ENCODE results near the gene COLGALT1. TPM values are rescaled to one million over a fixed set of nuclear protein-coding genes. Genes with fewer than 3 reads are reported as not detected.

Gene COLGALT1
- polyA plus RNA-seq, 2 of the 4 experiments (the other 2 are of a cell fraction) = 57.1 to 64.4 TPM

DNA sequence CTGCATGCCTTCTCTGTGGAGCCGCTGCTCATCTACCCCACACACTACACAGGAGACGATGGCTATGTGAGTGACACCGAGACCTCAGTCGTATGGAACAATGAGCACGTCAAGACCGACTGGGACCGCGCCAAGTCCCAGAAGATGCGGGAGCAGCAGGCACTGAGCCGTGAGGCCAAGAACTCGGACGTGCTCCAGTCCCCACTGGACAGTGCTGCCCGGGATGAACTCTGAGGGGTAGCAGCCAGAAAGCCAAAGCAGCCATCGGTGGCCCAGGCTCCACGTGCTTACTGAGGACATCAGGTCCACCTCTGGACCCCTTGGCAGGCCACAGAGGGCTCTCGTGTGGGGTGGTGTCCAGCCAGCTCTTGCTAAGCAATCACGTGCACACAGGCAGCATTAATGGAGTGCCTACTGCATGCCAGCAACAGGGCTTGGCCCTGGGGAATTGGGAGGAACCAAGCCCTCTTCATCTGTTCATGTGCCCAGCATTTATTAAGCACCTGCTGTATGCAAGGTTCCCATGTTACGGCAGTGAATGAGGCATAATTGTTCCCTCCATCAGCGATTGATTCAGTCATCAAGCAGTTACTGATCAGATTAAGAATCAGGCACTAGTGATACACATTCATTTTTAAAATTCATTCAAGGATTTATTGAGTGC is 25.9 kb downstream of the COLGALT1 start:
- H3K4me2 ChIP-seq = no peak overlapping the region
- H3K4me3 ChIP-seq = no peak overlapping the region
- TF ChIP-seq FOSB (CRISPR knock-in tag; IDR thresholded peaks at IDR 0.05) (no peak), HOXA7 (CRISPR knock-in tag; IDR thresholded peaks at IDR 0.05) (no peak), SMC3 (IDR thresholded peaks at IDR 0.05) (no peak), HDAC2 (IDR thresholded peaks at IDR 0.05) (no peak), RARB (CRISPR knock-in tag; IDR thresholded peaks at IDR 0.05) (no peak), PHF8 (IDR thresholded peaks at IDR 0.05; ENCODE audit: borderline replicate concordance, low read depth) (no peak), CBX2 (IDR thresholded peaks at IDR 0.05; ENCODE audit: borderline replicate concordance, low read depth) (no peak), RFX5 (IDR thresholded peaks at IDR 0.05) (no peak)
- TF ChIP-seq, protein P1, sequence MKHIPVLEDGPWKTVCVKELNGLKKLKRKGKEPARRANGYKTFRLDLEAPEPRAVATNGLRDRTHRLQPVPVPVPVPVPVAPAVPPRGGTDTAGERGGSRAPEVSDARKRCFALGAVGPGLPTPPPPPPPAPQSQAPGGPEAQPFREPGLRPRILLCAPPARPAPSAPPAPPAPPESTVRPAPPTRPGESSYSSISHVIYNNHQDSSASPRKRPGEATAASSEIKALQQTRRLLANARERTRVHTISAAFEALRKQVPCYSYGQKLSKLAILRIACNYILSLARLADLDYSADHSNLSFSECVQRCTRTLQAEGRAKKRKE (CRISPR knock-in tag; IDR thresholded peaks at IDR 0.05; ENCODE audit: low read depth) = no peak
- TF ChIP-seq, protein P2, sequence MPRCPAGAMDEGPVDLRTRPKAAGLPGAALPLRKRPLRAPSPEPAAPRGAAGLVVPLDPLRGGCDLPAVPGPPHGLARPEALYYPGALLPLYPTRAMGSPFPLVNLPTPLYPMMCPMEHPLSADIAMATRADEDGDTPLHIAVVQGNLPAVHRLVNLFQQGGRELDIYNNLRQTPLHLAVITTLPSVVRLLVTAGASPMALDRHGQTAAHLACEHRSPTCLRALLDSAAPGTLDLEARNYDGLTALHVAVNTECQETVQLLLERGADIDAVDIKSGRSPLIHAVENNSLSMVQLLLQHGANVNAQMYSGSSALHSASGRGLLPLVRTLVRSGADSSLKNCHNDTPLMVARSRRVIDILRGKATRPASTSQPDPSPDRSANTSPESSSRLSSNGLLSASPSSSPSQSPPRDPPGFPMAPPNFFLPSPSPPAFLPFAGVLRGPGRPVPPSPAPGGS (IDR thresholded peaks at IDR 0.05) = no peak
- TF ChIP-seq, protein P3, sequence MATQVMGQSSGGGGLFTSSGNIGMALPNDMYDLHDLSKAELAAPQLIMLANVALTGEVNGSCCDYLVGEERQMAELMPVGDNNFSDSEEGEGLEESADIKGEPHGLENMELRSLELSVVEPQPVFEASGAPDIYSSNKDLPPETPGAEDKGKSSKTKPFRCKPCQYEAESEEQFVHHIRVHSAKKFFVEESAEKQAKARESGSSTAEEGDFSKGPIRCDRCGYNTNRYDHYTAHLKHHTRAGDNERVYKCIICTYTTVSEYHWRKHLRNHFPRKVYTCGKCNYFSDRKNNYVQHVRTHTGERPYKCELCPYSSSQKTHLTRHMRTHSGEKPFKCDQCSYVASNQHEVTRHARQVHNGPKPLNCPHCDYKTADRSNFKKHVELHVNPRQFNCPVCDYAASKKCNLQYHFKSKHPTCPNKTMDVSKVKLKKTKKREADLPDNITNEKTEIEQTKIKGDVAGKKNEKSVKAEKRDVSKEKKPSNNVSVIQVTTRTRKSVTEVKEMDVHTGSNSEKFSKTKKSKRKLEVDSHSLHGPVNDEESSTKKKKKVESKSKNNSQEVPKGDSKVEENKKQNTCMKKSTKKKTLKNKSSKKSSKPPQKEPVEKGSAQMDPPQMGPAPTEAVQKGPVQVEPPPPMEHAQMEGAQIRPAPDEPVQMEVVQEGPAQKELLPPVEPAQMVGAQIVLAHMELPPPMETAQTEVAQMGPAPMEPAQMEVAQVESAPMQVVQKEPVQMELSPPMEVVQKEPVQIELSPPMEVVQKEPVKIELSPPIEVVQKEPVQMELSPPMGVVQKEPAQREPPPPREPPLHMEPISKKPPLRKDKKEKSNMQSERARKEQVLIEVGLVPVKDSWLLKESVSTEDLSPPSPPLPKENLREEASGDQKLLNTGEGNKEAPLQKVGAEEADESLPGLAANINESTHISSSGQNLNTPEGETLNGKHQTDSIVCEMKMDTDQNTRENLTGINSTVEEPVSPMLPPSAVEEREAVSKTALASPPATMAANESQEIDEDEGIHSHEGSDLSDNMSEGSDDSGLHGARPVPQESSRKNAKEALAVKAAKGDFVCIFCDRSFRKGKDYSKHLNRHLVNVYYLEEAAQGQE (IDR thresholded peaks at IDR 0.05) = no peak
- TF ChIP-seq, protein P4, sequence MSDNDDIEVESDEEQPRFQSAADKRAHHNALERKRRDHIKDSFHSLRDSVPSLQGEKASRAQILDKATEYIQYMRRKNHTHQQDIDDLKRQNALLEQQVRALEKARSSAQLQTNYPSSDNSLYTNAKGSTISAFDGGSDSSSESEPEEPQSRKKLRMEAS (IDR thresholded peaks at IDR 0.05) = no peak
- H3K27ac ChIP-seq = no peak overlapping the region
- DNase-seq (ENCODE audit: low read depth in 1 of 2, low spot score in 1 of 2) (no peak), ATAC-seq (no peak), FAIRE-seq (no peak)
- 97% methylated on average over 7 of the region's 19 CpGs for WGBS (ENCODE audit: missing lambda C conversion rate)
- ChIA-PET POLR2A (no interaction called here), CTCF (no interaction called here)
- peaks cover 16% of the 10 kb centered on the region; the same call in 2 of the 3 replicates for H3K4me1 ChIP-seq
- H3K9me3 ChIP-seq = no peaks in the 10 kb centered on the region

DNA sequence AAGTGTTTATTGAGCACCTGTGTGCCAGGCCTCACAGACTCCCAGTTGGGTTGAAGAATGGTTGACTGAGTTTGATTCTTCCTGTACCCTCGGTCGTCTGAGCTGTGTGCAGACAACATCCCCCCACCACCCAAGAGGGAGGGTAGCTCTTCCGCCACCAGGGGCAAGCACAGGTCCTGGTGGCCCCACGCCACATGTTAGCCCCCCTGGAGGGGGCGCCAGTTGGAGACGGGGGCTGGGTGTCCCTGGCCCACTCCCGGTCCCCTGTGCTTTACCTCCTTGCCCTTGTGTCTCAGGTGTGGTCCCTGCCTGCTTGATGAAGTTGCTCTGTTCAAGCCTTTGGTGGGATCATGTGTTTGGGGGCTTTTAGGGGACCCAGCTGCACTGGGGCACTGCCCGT is 27.2 kb downstream of the COLGALT1 start:
- CTCF ChIA-PET = interaction anchor here (1.1 kb wide), 1 partner anchor 24 kb away, joined by 3 read pairs; no protein-coding TSS in a partner anchor
- 73% methylated on average over 3 of the region's 8 CpGs for WGBS (ENCODE audit: missing lambda C conversion rate)

More for the DNA sequence above, 27.2 kb downstream of the COLGALT1 start:
- H3K9me3 ChIP-seq = no peaks in the 10 kb centered on the region
- TF ChIP-seq, protein P5, sequence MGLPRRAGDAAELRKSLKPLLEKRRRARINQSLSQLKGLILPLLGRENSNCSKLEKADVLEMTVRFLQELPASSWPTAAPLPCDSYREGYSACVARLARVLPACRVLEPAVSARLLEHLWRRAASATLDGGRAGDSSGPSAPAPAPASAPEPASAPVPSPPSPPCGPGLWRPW (IDR thresholded peaks at IDR 0.05) = no peak
- TF ChIP-seq, protein P1 (CRISPR knock-in tag; IDR thresholded peaks at IDR 0.05; ENCODE audit: low read depth) = no peak
- TF ChIP-seq JUN (IDR thresholded peaks at IDR 0.05) (no peak), POLR2A (IDR thresholded peaks at IDR 0.05; ENCODE audit: low read length) (no peak), ZNF302 (CRISPR knock-in tag; IDR thresholded peaks at IDR 0.05) (no peak), MYC (IDR thresholded peaks at IDR 0.05; ENCODE audit: borderline replicate concordance, low read length) (no peak), HEYL (CRISPR knock-in tag; IDR thresholded peaks at IDR 0.05) (no peak), KDM5A (IDR thresholded peaks at IDR 0.05) (no peak), TFCP2L1 (CRISPR knock-in tag; IDR thresholded peaks at IDR 0.05) (no peak), JUNB (IDR thresholded peaks at IDR 0.05) (no peak), POLR2AphosphoS2 (conservative IDR thresholded peaks at IDR 0.05; ENCODE audit: low read length) (no peak), BHLHE40 (IDR thresholded peaks at IDR 0.05; ENCODE audit: low read depth, low read length) (no peak), NFE2L2 (conservative IDR thresholded peaks at IDR 0.05; ENCODE audit: low read length) (no peak)
- TF ChIP-seq, protein P4 (IDR thresholded peaks at IDR 0.05) = no peak
- TF ChIP-seq, protein P6, sequence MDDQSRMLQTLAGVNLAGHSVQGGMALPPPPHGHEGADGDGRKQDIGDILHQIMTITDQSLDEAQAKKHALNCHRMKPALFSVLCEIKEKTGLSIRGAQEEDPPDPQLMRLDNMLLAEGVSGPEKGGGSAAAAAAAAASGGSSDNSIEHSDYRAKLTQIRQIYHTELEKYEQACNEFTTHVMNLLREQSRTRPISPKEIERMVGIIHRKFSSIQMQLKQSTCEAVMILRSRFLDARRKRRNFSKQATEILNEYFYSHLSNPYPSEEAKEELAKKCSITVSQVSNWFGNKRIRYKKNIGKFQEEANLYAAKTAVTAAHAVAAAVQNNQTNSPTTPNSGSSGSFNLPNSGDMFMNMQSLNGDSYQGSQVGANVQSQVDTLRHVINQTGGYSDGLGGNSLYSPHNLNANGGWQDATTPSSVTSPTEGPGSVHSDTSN (IDR thresholded peaks at IDR 0.05) = no peak
- no peak overlapping the region for H3K27ac ChIP-seq
- FAIRE-seq = no peak
- no peak for ATAC-seq
- no peak overlapping the region for H3K4me2 ChIP-seq
- POLR2A ChIA-PET = no interaction called here
- no peak for DNase-seq (ENCODE audit: low read depth in 1 of 2, low spot score in 1 of 2)
- H3K4me3 ChIP-seq = no peak overlapping the region
- H3K4me1 ChIP-seq = peaks cover 11% of the 10 kb centered on the region; the same call in 1 of the 3 replicates
